HL-60 (cell line): ENCODE measurements around the gene XPNPEP3.

Source experiments
- GABPA ChIP-seq: IDR thresholded peaks from 2 replicates; pipeline ENCODE4 v1.6.1; 2012; ENCODE audit warnings: low read depth
- POLR2AphosphoS5 ChIP-seq: IDR thresholded peaks from 2 replicates; pipeline ENCODE4 v1.6.1; 2012; ENCODE audit warnings: low read depth
- SPI1 ChIP-seq: IDR thresholded peaks from 2 replicates; pipeline ENCODE4 v1.6.1; 2012; ENCODE audit warnings: low read depth, mild to moderate bottlenecking, borderline replicate concordance
- TF ChIP-seq, protein P1 (sequence below): IDR thresholded peaks from one replicate; pipeline ENCODE4 v1.5.1; 2011; ENCODE audit warnings: low read length, control low read depth, inconsistent platforms; ENCODE audit not compliant: insufficient read depth
- TF ChIP-seq, protein P2 (sequence below): IDR thresholded peaks from 2 replicates; pipeline ENCODE4 v1.6.1; 2012; ENCODE audit warnings: low read depth; ENCODE audit not compliant: insufficient replicate concordance

DNA sequence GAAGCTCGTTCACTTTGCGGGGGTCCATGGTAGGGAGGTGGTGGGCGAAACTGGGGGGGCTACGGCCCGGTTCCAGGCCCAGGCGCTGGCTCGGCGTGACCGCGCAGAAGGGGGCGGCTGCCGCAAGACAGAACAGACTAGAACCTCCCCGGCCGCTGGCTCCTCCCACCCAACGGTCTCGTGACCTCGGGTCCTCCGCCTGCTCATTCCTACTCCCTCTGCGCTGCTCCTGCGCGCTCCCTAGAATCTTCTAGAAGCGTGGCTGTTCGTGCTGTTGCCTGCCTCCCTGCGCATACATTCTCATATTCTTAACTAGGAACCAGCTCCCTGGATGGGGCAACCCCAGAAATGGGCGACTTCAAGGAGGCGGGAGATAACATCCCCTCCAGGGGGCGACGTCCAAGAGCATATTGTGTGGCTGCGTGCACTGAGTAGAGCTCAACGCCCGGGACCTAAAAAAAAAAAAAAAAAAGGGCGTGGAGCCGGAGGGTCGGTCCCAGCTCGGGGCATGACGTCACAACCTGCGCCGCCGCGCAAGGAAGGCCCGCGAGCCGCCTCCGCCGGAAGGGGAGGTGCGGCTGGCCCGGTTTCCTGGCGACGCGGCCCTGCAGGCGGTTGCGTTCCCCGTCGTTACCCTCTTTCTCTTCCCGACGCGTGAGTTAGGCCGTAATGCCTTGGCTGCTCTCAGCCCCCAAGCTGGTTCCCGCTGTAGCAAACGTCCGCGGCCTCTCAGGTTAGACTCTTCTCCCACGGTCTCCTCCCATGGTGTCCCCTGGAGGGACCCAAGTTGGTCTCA, at the start of gene XPNPEP3, which contains the start of gene ST13:
- TF ChIP-seq, protein P1, sequence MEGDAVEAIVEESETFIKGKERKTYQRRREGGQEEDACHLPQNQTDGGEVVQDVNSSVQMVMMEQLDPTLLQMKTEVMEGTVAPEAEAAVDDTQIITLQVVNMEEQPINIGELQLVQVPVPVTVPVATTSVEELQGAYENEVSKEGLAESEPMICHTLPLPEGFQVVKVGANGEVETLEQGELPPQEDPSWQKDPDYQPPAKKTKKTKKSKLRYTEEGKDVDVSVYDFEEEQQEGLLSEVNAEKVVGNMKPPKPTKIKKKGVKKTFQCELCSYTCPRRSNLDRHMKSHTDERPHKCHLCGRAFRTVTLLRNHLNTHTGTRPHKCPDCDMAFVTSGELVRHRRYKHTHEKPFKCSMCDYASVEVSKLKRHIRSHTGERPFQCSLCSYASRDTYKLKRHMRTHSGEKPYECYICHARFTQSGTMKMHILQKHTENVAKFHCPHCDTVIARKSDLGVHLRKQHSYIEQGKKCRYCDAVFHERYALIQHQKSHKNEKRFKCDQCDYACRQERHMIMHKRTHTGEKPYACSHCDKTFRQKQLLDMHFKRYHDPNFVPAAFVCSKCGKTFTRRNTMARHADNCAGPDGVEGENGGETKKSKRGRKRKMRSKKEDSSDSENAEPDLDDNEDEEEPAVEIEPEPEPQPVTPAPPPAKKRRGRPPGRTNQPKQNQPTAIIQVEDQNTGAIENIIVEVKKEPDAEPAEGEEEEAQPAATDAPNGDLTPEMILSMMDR: no peak
- peak; percentile 71 for TF ChIP-seq POLR2AphosphoS5
- peak; percentile 86 for TF ChIP-seq GABPA
- TF ChIP-seq, protein P2, sequence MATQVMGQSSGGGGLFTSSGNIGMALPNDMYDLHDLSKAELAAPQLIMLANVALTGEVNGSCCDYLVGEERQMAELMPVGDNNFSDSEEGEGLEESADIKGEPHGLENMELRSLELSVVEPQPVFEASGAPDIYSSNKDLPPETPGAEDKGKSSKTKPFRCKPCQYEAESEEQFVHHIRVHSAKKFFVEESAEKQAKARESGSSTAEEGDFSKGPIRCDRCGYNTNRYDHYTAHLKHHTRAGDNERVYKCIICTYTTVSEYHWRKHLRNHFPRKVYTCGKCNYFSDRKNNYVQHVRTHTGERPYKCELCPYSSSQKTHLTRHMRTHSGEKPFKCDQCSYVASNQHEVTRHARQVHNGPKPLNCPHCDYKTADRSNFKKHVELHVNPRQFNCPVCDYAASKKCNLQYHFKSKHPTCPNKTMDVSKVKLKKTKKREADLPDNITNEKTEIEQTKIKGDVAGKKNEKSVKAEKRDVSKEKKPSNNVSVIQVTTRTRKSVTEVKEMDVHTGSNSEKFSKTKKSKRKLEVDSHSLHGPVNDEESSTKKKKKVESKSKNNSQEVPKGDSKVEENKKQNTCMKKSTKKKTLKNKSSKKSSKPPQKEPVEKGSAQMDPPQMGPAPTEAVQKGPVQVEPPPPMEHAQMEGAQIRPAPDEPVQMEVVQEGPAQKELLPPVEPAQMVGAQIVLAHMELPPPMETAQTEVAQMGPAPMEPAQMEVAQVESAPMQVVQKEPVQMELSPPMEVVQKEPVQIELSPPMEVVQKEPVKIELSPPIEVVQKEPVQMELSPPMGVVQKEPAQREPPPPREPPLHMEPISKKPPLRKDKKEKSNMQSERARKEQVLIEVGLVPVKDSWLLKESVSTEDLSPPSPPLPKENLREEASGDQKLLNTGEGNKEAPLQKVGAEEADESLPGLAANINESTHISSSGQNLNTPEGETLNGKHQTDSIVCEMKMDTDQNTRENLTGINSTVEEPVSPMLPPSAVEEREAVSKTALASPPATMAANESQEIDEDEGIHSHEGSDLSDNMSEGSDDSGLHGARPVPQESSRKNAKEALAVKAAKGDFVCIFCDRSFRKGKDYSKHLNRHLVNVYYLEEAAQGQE: peak; percentile 32
- no peak for TF ChIP-seq SPI1
